Iris pigment epithelial cell (primary cell): Measurements from ENCODE around the gene ARHGEF4.

Experiments
- DNase-seq: peaks from one replicate; pipeline ENCODE4 v3.0.0-alpha.2; 2011; ENCODE audit warnings: low read depth

Gene ARHGEF4

GRCh38 chr2:130834931-130835765 lies 1.6 kb upstream of the ARHGEF4 start:
- no peak for DNase-seq

- no peak for DNase-seq
These were observed 1.0 kb upstream of the ARHGEF4 start for GRCh38 chr2:130835766-130836015.

- DNase-seq = no peak
These were observed 579 bp downstream of the ARHGEF4 start for GRCh38 chr2:130837175-130837810.

- no peak for DNase-seq
These were observed 1.3 kb downstream of the ARHGEF4 start for GRCh38 chr2:130837811-130838565.

- DNase-seq = no peak
These were observed 2.5 kb downstream of the ARHGEF4 start for GRCh38 chr2:130839011-130839780.

GRCh38 chr2:130840506-130840905 lies 3.8 kb downstream of the ARHGEF4 start:
- no peak for DNase-seq

DNA sequence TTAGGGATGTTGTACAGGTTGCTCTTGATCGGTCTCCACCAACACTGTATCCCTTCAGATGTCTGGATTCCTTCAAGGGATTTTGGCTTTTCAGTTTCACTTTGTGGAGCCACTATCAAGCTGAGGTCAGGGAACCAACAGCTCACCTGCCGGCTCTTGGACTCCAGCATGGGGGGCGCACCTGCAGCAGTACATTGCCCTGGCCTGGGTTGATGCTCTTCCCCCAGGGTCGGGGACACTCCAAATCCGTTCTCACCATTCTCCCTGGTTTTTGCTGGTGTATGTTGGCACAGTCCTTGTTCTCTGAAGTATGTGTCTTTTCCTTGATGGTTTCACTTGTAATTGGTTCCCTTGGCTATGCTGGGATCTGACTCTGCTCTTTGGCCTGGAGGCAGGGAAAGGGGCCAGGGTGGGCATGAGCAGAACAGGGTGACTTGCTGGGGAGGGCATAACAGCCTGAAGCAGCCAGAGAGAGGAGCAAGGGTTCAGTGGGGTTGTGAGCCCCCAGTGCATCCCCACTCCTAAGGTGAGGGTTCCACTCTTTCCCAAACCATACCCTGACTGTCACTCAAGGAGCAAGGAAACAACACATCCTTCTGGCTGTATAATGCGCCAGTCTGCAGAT lies 5.1 kb downstream of the ARHGEF4 start:
- DNase-seq = no peak

DNA sequence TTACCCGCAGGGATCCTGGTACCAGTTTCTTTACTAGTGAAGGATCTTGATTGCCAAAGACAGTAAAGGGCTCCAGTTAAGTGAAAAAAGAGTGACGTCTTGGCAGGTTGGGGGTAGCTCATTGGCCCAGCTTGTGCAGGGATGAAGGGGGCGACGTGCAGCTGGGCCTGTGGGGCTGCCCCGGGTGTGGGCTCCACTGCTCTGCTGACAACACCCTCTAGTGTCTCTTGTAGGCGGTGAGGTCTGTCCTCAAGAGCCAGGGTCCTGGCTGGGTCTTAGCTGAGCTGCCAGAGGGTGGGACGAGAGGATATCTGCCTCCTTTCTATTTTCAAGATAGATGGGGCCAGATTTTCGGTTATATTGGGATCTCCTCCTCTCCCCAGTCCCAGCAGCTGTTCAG lies 6.1 kb downstream of the ARHGEF4 start:
- no peak for DNase-seq

GRCh38 chr2:130843321-130843985 lies 6.7 kb downstream of the ARHGEF4 start:
- no peak for DNase-seq

GRCh38 chr2:130844161-130844560 lies 7.4 kb downstream of the ARHGEF4 start:
- no peak for DNase-seq

DNA sequence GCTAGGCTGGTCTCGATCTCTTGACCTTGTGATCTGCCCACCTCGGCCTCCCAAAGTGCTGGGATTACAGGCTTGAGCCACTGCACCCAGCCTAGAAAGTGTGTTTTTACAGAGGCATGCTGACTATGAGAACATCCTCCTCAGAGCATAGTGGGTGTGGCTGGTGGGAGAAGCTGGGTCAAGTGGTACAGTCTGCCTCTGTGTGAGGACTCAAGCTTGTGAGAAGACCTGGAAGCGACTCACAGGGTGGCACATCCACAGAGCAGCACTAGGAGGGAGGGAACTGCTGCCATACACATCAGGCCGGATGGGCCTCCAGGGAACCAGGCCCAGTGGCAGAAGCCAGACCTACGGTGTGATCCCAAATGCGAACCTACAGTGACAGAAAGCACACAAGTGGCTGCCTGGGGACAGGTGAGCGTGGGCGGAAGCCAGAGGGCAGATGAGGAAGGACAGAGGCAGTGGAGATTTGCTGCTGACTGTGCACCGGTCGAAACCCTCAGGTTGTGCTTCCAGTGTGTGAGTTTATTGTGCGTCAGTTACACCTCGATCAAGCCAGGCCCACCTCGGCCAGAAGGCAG lies 8.9 kb downstream of the ARHGEF4 start:
- no peak for DNase-seq

- no peak for DNase-seq
These were observed 9.5 kb downstream of the ARHGEF4 start for GRCh38 chr2:130846233-130846632.

- peak; percentile 46 for DNase-seq
These were observed 10.1 kb downstream of the ARHGEF4 start for GRCh38 chr2:130846686-130847375.

- no peak for DNase-seq
These were observed 11.2 kb downstream of the ARHGEF4 start for GRCh38 chr2:130847776-130848525.

- DNase-seq = no peak
These were observed 12.0 kb downstream of the ARHGEF4 start for GRCh38 chr2:130848526-130849210.

GRCh38 chr2:130849896-130850787 lies 13.4 kb downstream of the ARHGEF4 start:
- DNase-seq = no peak

GRCh38 chr2:130850788-130851623 lies 14.3 kb downstream of the ARHGEF4 start:
- no peak for DNase-seq
